K562 (cell line): Measurements from ENCODE around the gene POF1B. TPM values are rescaled to one million over a fixed set of nuclear protein-coding genes. Genes with fewer than 3 reads are reported as not detected.

Experiments
- ATAC-seq: fragments of 200-7000 bp; cut with Tn5 transposase; 3 replicates; pipeline ENCODE4 v1.9.1; 2020; ENCODE audit warnings: moderate library complexity
- BruUV-seq: library from RNA; stranded (reverse); fragments of 400-500 nt; replicated peaks from 2 replicates; lab custom pipeline; 2021; lab: Mats Ljungman, UMichigan
- CTCF ChIA-PET: fragments of 300-600 bp; formaldehyde crosslinking; extraction: SDS; loops from one replicate; lab custom pipeline; 2021; ENCODE audit warnings: low intra/inter-chr PET ratio; lab: Yijun Ruan, JAX
- POLR2A ChIA-PET: fragments of 300-600, 350-650 bp; sonication (Branson Sonifier 250); formaldehyde crosslinking; extraction: SDS; loops from one replicate; lab custom pipeline; 2021; ENCODE audit warnings: antibody characterized with exemption, inconsistent platforms; lab: Yijun Ruan, JAX
- DNase-seq, 4 experiments: peaks; one replicate each; pipeline versions ENCODE4 v3.0.0 to v3.0.0-alpha.2; 2011 to 2018; ENCODE audit warnings: low spot score in 3 of 4, mixed read lengths in 3 of 4; ENCODE audit errors: extremely low read depth in 1 of 4
- FAIRE-seq: peaks from 2 replicates; lab custom pipeline; 2011; peaks lifted over from hg19 to GRCh38; lab: Jason Lieb, UNC
- H2AFZ ChIP-seq: 2 replicates; pipeline ENCODE4 v1.6.0; 2011; ENCODE audit warnings: low read depth, low read length, control low read depth, inconsistent platforms
- H3K27ac ChIP-seq: fragments of 200-600 bp; 3 replicates; pipeline ENCODE4 v1.8.0; 2011; ENCODE audit warnings: low read depth, mild to moderate bottlenecking, control low read depth, inconsistent platforms, low read length, moderate library complexity, mixed read lengths; ENCODE audit errors: extremely low read depth
- H3K27me3 ChIP-seq, 2 experiments: fragments of 300-600 bp in 1 of 2; 2 replicates in 1 of 2; 3 replicates in 1 of 2; pipeline versions ENCODE4 v1.6.0 to v1.8.0; 2011; ENCODE audit warnings: inconsistent platforms in 2 of 2, low read length in 2 of 2, mild to moderate bottlenecking in 1 of 2, mixed read lengths in 1 of 2, moderate library complexity in 1 of 2; ENCODE audit not compliant: control insufficient read depth in 2 of 2, insufficient read depth in 2 of 2
- H3K36me3 ChIP-seq: fragments of 300-600 bp; 3 replicates; pipeline ENCODE4 v1.8.0; 2011; ENCODE audit warnings: mild to moderate bottlenecking, low read length, inconsistent platforms; ENCODE audit not compliant: control insufficient read depth, insufficient read depth
- H3K4me1 ChIP-seq, 2 experiments: fragments of 200-600 bp in 1 of 2; replicated peaks in 1 of 2; 2 replicates in 1 of 2; 3 replicates in 1 of 2; pipeline versions ENCODE4 v1.5.1 to v1.8.0; 2011; ENCODE audit warnings: inconsistent platforms in 2 of 2, low read length in 2 of 2, mild to moderate bottlenecking in 1 of 2, mixed read lengths in 1 of 2, moderate library complexity in 1 of 2; ENCODE audit not compliant: control insufficient read depth in 2 of 2, insufficient read depth in 2 of 2
- H3K4me2 ChIP-seq: 2 replicates; pipeline ENCODE4 v1.6.1; 2011; ENCODE audit warnings: low read length, control low read depth, inconsistent platforms, mixed read lengths; ENCODE audit not compliant: insufficient read depth
- H3K4me3 ChIP-seq: fragments of 200-600 bp; sonication (generic), shearing (Covaris generic); 2 replicates; pipeline ENCODE4 v1.5.1; 2016; ENCODE audit warnings: control low read depth, inconsistent platforms
- H3K79me2 ChIP-seq: fragments of 200-600 bp; 3 replicates; pipeline ENCODE4 v1.8.0; 2011; ENCODE audit warnings: low read length, inconsistent platforms; ENCODE audit not compliant: control insufficient read depth, insufficient read depth
- H3K9ac ChIP-seq, 2 experiments: 2 replicates each; pipeline versions ENCODE4 v1.6.0 to v1.6.1; 2011; ENCODE audit warnings: low read depth in 2 of 2, low read length in 2 of 2, control low read depth in 1 of 2, inconsistent platforms in 1 of 2, mild to moderate bottlenecking in 1 of 2, mixed read lengths in 1 of 2; ENCODE audit not compliant: insufficient read depth in 1 of 2
- H3K9me1 ChIP-seq: one replicate; pipeline ENCODE4 v1.6.0; 2011; ENCODE audit warnings: inconsistent platforms, mild to moderate bottlenecking, low read length, moderate library complexity; ENCODE audit not compliant: control insufficient read depth, insufficient read depth
- H3K9me3 ChIP-seq: replicated peaks from 2 replicates; pipeline ENCODE4 v1.5.1; 2011; ENCODE audit warnings: low read depth, low read length, inconsistent platforms; ENCODE audit not compliant: control insufficient read depth, insufficient read depth
- H4K20me1 ChIP-seq: replicated peaks from 2 replicates; pipeline ENCODE4 v1.6.1; 2011; ENCODE audit warnings: low read length, inconsistent platforms, mixed read lengths; ENCODE audit not compliant: control insufficient read depth, insufficient read depth
- CEBPB ChIP-seq: fragments of 450-650 bp; IDR thresholded peaks from 2 replicates; pipeline ENCODE4 v1.6.1; 2016; ENCODE audit warnings: missing genetic modification characterization, missing compliant biosample characterization
- GTF2A2 ChIP-seq: IDR thresholded peaks from 2 replicates; pipeline ENCODE4 v1.6.1; 2016; ENCODE audit warnings: mild to moderate bottlenecking, missing genetic modification characterization, missing compliant biosample characterization
- RCOR1 ChIP-seq, 2 experiments: IDR thresholded peaks; 2 replicates each; pipeline ENCODE4 v1.6.1; 2012; ENCODE audit warnings: low read depth in 2 of 2, low read length in 2 of 2, borderline replicate concordance in 1 of 2, improper control_type of control experiment in 1 of 2
- ZNF707 ChIP-seq: fragments of 250-450 bp; sonication (Bioruptor Pico); conservative IDR thresholded peaks from 2 replicates; pipeline ENCODE4 v1.8.0; 2022; ENCODE audit warnings: inconsistent platforms, mild to moderate bottlenecking, moderate library complexity
- ZNF766 ChIP-seq: fragments of 200-800 bp; sonication (Bioruptor generic); conservative IDR thresholded peaks from 2 replicates; pipeline ENCODE4 v1.6.1; 2016; ENCODE audit warnings: missing genetic modification characterization, missing compliant biosample characterization
- WGBS: fragments of 100-300 bp; shearing (Covaris generic); methylation state at CpG from one replicate; pipeline ENCODE4 v1.1.6; 2016; ENCODE audit warnings: low coverage, mixed read lengths; ENCODE audit not compliant: insufficient coverage; ENCODE audit errors: missing lambda C conversion rate; 5-methylcytosine and 5-hydroxymethylcytosine counted together
- in situ Hi-C: fragments of 300-500 bp; cut with MboI; formaldehyde crosslinking; loops from 4 replicates; pipeline ENCODE4 v1.15.0; 2018; ENCODE audit warnings: inconsistent platforms, mixed read lengths
- intact Hi-C: fragments of 100-400 bp; cut with micrococcal nuclease; formaldehyde crosslinking; loops from 2 replicates; pipeline ENCODE4 v1.14.2; 2022
- polyA plus RNA-seq, 8 experiments: library from polyadenylated mRNA; depleted of rRNA in 4 of 8; stranded (reverse) in 5 of 8; unstranded in 3 of 8; fragments of >200 nt; fragmentation: Nextera tagmentation in 2 of 8; fragmentation: Illumina TruSeq in 1 of 8; extraction: Ambion mirVana in 2 of 8; extraction: Trizol in 1 of 8; gene quantifications; 2 replicates each; pipeline versions ENCODE4 v1.2.1 to v1.2.3, GENCODE V29; 2011 to 2014; ENCODE audit warnings: inconsistent platforms in 1 of 8, missing spikeins in 1 of 8
- total RNA-seq, 7 experiments: library from RNA; depleted of rRNA in 6 of 7; stranded (reverse); fragments of >200 nt in 6 of 7; fragmentation: Illumina TruSeq in 2 of 7; extraction: Trizol in 2 of 7; gene quantifications; 2 replicates each; pipeline versions ENCODE4 v1.2.1 to v1.2.3, GENCODE V29; 2011 to 2021; ENCODE audit warnings: low replicate concordance in 1 of 7
- TF ChIP-seq, protein P1 (sequence below): fragments of 200-600 bp; sonication (generic); IDR thresholded peaks from one replicate; pipeline ENCODE4 v1.6.1; 2012; ENCODE audit warnings: mild to moderate bottlenecking, low read depth, low read length, inconsistent platforms
- TF ChIP-seq, protein P2 (sequence below), 2 experiments: fragments of 450-650 bp in 1 of 2; sonication (generic) in 1 of 2; formaldehyde crosslinking in 1 of 2; IDR thresholded peaks in 1 of 2; conservative IDR thresholded peaks in 1 of 2; 2 replicates each; pipeline versions ENCODE4 v1.6.1 to v1.8.1; 2016 to 2023; ENCODE audit warnings: mild to moderate bottlenecking in 2 of 2, moderate library complexity in 2 of 2, inconsistent platforms in 1 of 2, missing genetic modification reagents in 1 of 2

The POF1B gene
- total and polyA plus RNA-seq, 9 of the 15 experiments (the other 6 are each of a cell fraction or from before 2014, with no cell fraction given): 0.03 to 0.57 (median 0.07) TPM; not detected in 1

DNA sequence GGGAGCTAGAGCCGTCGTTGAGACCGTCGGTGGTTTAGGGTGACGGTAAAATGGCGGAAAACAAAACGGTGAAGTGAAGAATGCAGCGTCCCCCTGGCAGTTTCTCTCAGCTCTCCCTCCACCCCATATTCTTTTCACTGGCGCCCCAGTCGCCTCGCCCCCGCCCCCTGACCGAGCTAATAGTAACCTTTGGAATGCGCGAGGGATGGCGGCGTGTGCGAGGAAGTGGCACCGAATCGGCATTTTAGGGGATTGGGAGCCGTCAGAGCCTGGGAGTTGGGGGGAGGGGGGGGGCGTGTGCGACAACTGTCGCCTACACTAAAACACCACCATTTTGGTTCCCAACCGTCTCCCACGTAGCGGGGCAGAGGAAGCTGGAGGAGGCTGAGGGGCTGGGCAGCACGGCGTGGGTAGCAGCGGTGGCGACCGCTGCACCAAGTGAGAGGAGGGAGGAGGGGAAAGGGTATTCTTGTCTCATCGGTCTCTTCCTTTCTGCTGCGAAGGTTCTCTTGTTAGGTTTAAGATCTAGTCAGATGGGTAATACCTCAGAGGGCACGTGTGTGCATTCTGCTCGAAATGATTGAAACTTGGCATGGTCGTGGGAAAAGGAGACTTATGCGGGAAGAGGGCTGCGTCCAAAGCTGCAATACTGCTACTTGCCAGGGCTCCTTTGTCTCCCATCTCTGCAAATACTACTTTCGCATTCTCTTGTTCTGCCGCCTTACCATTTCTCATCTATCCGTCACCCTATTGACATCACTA lies 134.8 kb downstream of the POF1B start:
- H3K9me1 ChIP-seq: no peaks in the 10 kb centered on the region
- ChIA-PET POLR2A (no interaction called here), CTCF (no interaction called here)
- BruUV-seq: no TSS peak
- H2AFZ ChIP-seq: peak overlapping the region; percentile 77
- ATAC-seq (peak; percentile 71), FAIRE-seq (no peak), DNase-seq (peak; percentile 4 to 13 (median 8))
- peak overlapping the region; percentile 50 for H3K4me3 ChIP-seq
- peaks cover 15% of the 10 kb centered on the region; the same call in 2 of the 3 replicates for H3K79me2 ChIP-seq
- 1% methylated on average over 28 of the region's 42 CpGs for WGBS
- H4K20me1 ChIP-seq: no peaks in the 10 kb centered on the region
- no peaks in the 10 kb centered on the region for H3K27me3 ChIP-seq
- H3K9ac ChIP-seq: peak overlapping the region; percentile 75 to 91
- H3K4me1 ChIP-seq: peaks cover 0 to 4% of the 10 kb centered on the region in 2 experiments; a peak in 1 of 5 replicates
- H3K27ac ChIP-seq: peak overlapping the region; percentile 71
- in situ Hi-C loops (no loop called here), intact Hi-C loops (no loop called here)
- H3K4me2 ChIP-seq: peak overlapping the region; percentile 73
- H3K9me3 ChIP-seq: no peaks in the 10 kb centered on the region
- H3K36me3 ChIP-seq: no peaks in the 10 kb centered on the region
- TF ChIP-seq ZNF766 (CRISPR knock-in tag) (no peak), ZNF707 (CRISPR knock-in tag) (no peak), CEBPB (tag) (no peak), GTF2A2 (tag) (no peak), RCOR1 (IDR thresholded peaks at IDR 0.05; ENCODE audit: borderline replicate concordance in 1 of 2, low read depth in 2 of 2, low read length in 2 of 2) (no peak)
- TF ChIP-seq, protein P1, sequence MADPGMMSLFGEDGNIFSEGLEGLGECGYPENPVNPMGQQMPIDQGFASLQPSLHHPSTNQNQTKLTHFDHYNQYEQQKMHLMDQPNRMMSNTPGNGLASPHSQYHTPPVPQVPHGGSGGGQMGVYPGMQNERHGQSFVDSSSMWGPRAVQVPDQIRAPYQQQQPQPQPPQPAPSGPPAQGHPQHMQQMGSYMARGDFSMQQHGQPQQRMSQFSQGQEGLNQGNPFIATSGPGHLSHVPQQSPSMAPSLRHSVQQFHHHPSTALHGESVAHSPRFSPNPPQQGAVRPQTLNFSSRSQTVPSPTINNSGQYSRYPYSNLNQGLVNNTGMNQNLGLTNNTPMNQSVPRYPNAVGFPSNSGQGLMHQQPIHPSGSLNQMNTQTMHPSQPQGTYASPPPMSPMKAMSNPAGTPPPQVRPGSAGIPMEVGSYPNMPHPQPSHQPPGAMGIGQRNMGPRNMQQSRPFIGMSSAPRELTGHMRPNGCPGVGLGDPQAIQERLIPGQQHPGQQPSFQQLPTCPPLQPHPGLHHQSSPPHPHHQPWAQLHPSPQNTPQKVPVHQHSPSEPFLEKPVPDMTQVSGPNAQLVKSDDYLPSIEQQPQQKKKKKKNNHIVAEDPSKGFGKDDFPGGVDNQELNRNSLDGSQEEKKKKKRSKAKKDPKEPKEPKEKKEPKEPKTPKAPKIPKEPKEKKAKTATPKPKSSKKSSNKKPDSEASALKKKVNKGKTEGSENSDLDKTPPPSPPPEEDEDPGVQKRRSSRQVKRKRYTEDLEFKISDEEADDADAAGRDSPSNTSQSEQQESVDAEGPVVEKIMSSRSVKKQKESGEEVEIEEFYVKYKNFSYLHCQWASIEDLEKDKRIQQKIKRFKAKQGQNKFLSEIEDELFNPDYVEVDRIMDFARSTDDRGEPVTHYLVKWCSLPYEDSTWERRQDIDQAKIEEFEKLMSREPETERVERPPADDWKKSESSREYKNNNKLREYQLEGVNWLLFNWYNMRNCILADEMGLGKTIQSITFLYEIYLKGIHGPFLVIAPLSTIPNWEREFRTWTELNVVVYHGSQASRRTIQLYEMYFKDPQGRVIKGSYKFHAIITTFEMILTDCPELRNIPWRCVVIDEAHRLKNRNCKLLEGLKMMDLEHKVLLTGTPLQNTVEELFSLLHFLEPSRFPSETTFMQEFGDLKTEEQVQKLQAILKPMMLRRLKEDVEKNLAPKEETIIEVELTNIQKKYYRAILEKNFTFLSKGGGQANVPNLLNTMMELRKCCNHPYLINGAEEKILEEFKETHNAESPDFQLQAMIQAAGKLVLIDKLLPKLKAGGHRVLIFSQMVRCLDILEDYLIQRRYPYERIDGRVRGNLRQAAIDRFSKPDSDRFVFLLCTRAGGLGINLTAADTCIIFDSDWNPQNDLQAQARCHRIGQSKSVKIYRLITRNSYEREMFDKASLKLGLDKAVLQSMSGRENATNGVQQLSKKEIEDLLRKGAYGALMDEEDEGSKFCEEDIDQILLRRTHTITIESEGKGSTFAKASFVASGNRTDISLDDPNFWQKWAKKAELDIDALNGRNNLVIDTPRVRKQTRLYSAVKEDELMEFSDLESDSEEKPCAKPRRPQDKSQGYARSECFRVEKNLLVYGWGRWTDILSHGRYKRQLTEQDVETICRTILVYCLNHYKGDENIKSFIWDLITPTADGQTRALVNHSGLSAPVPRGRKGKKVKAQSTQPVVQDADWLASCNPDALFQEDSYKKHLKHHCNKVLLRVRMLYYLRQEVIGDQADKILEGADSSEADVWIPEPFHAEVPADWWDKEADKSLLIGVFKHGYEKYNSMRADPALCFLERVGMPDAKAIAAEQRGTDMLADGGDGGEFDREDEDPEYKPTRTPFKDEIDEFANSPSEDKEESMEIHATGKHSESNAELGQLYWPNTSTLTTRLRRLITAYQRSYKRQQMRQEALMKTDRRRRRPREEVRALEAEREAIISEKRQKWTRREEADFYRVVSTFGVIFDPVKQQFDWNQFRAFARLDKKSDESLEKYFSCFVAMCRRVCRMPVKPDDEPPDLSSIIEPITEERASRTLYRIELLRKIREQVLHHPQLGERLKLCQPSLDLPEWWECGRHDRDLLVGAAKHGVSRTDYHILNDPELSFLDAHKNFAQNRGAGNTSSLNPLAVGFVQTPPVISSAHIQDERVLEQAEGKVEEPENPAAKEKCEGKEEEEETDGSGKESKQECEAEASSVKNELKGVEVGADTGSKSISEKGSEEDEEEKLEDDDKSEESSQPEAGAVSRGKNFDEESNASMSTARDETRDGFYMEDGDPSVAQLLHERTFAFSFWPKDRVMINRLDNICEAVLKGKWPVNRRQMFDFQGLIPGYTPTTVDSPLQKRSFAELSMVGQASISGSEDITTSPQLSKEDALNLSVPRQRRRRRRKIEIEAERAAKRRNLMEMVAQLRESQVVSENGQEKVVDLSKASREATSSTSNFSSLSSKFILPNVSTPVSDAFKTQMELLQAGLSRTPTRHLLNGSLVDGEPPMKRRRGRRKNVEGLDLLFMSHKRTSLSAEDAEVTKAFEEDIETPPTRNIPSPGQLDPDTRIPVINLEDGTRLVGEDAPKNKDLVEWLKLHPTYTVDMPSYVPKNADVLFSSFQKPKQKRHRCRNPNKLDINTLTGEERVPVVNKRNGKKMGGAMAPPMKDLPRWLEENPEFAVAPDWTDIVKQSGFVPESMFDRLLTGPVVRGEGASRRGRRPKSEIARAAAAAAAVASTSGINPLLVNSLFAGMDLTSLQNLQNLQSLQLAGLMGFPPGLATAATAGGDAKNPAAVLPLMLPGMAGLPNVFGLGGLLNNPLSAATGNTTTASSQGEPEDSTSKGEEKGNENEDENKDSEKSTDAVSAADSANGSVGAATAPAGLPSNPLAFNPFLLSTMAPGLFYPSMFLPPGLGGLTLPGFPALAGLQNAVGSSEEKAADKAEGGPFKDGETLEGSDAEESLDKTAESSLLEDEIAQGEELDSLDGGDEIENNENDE: no peak
- TF ChIP-seq, protein P2, sequence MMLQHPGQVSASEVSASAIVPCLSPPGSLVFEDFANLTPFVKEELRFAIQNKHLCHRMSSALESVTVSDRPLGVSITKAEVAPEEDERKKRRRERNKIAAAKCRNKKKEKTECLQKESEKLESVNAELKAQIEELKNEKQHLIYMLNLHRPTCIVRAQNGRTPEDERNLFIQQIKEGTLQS (IDR thresholded peaks at IDR 0.05): no peak
- TF ChIP-seq, protein P2 (CRISPR knock-in tag; conservative IDR thresholded peaks at IDR 0.05): no peak
